ENCODE data around the gene BTBD2. TPM values are rescaled to one million over a fixed set of nuclear protein-coding genes. Genes with fewer than 3 reads are reported as not detected.

The BTBD2 gene
- total and polyA plus RNA-seq, 2 of the 8 experiments (the other 6 are each of a cell fraction or from before 2014, with no cell fraction given), result 91.7 to 92.3 TPM

- Histone ChIP-seq H2BK15ac (ENCODE audit: low read length) (no peak overlapping the region), H2BK5ac (ENCODE audit: low read depth, low read length) (no peak overlapping the region), H3K4me1 (replicated peaks in 1 of 4; ENCODE audit: control insufficient read depth in 3 of 4, insufficient read depth in 4 of 4, low read length in 3 of 4) (peaks cover 0 to 5% (median 3%) of the 10 kb centered on the region in 4 experiments; a peak in 4 of 7 replicates), H3K18ac (ENCODE audit: extremely low read depth, low read length) (no peak overlapping the region), H3K27me3 (replicated peaks in 1 of 4; ENCODE audit: control insufficient read depth in 3 of 4, extremely low read depth in 1 of 4, insufficient read depth in 3 of 4, low read length in 3 of 4) (no peaks in the 10 kb centered on the region), H3K27ac (ENCODE audit: low read depth, low read length) (no peak overlapping the region), H4K91ac (replicated peaks; ENCODE audit: insufficient read length, low read length) (no peak overlapping the region), H3K79me2 (ENCODE audit: control insufficient read depth in 1 of 2, insufficient read depth in 2 of 2, low read length in 2 of 2) (no peaks in the 10 kb centered on the region), H2AK5ac (ENCODE audit: low read depth, low read length) (no peak overlapping the region), H2BK20ac (ENCODE audit: low read length) (no peak overlapping the region), H3K36me3 (ENCODE audit: control insufficient read depth in 2 of 4, insufficient read depth in 4 of 4, low read length in 3 of 4) (no peaks in the 10 kb centered on the region), H3K56ac (replicated peaks; ENCODE audit: insufficient read length, low read depth, low read length) (no peak overlapping the region), H3K4ac (replicated peaks; ENCODE audit: insufficient read length, low read depth, low read length) (no peak overlapping the region), H3K23me2 (ENCODE audit: low read depth, low read length) (no peaks in the 10 kb centered on the region), H2BK12ac (ENCODE audit: low read depth, low read length) (no peak overlapping the region), H4K20me1 (replicated peaks in 1 of 2; ENCODE audit: control insufficient read depth in 1 of 2, insufficient read depth in 2 of 2, low read length in 2 of 2) (no peaks in the 10 kb centered on the region), H4K8ac (ENCODE audit: extremely low read depth, insufficient read depth, low read length) (no peak overlapping the region), H3K4me2 (ENCODE audit: insufficient read depth in 1 of 2, low read depth in 2 of 2, low read length in 2 of 2) (no peak overlapping the region), H2AFZ (ENCODE audit: low read length) (no peak overlapping the region), H4K5ac (ENCODE audit: insufficient read length, low read depth, low read length) (no peak overlapping the region), H3K79me1 (ENCODE audit: low read depth, low read length) (no peaks in the 10 kb centered on the region), H2BK120ac (replicated peaks; ENCODE audit: low read depth, low read length) (no peak overlapping the region), H3K4me3 (ENCODE audit: extremely low read depth in 1 of 4, insufficient read depth in 2 of 4, low read depth in 3 of 4, low read length in 4 of 4) (no peak overlapping the region), H3K14ac (ENCODE audit: insufficient read length) (no peak overlapping the region), H3K9me3 (ENCODE audit: insufficient read depth in 2 of 2, low read depth in 1 of 2, low read length in 1 of 2) (0 out of 4 replicates have a peak, but pooled peaks cover 2 to 3% of the 10 kb centered on the region in 2 experiments), H3K23ac (ENCODE audit: insufficient read length) (no peak overlapping the region), H3K9ac (replicated peaks in 1 of 4; ENCODE audit: extremely low read depth in 1 of 4, low read depth in 3 of 4, low read length in 3 of 4) (no peak overlapping the region)
- no peak for FAIRE-seq
- WGBS, 2 experiments (ENCODE audit: extremely low coverage in 1 of 2, insufficient coverage in 1 of 2, insufficient read length in 1 of 2, insufficient replicate concordance in 2 of 2, low coverage in 1 of 2, low lambda C conversion rate in 2 of 2, missing lambda C conversion rate in 1 of 2), result 90% methylated on average over 9 of the region's 9 CpGs; no CpG with 5 or more reads in 1 of the 2 experiments
- ChIA-PET CTCF (ENCODE audit: partially characterized antibody) (interaction anchor here (1.0 to 1.2 kb wide), 5 partner anchors 9 to 130 kb away, joined by 3 read pairs; no protein-coding TSS in a partner anchor), POLR2A (ENCODE audit: partially characterized antibody) (interaction anchor here (27.5 kb wide), 1 partner anchor 23 kb away, joined by 524 read pairs; the partner anchor contains the start of gene MKNK2)
- no peak for DNase-seq (ENCODE audit: low read depth in 1 of 2, low spot score in 2 of 2)
- no peak for TF ChIP-seq TEAD4 (IDR thresholded peaks at IDR 0.05; ENCODE audit: low read depth, low read length)
- TF ChIP-seq KDM5A (IDR thresholded peaks at IDR 0.05; ENCODE audit: low read length), result no peak
- TF ChIP-seq FOSL1 (IDR thresholded peaks at IDR 0.05; ENCODE audit: insufficient read depth, low read depth, low read length), result no peak
- TF ChIP-seq CTCF (IDR thresholded peaks at IDR 0.05; ENCODE audit: control extremely low read depth in 1 of 3, insufficient read depth in 1 of 3, low read depth in 1 of 3, low read length in 3 of 3), result no peak
These were observed 11.8 kb upstream of the BTBD2 start for GRCh38 chr19:2027361-2027760.
